Daoy (cell line): ENCODE results near the gene GPATCH3. TPM values are rescaled to one million over a fixed set of nuclear protein-coding genes. Genes with fewer than 3 reads are reported as not detected.
"Not testable (repeated sequence)": the region's sequence is repeated elsewhere in the genome, so short reads cannot be mapped to it uniquely, and the experiment has no call there.

Experiments used
- DNase-seq: peaks from one replicate; pipeline ENCODE4 v3.0.0-alpha.2; 2015; ENCODE audit warnings: low read depth
- total RNA-seq: library from RNA; depleted of rRNA; stranded (reverse); fragments of >200 nt; shearing (Covaris generic); gene quantifications from 2 replicates; pipeline ENCODE4 v1.2.3, GENCODE V29; 2014; rRNA removed

GPATCH3 gene
- total RNA-seq = 9.2 and 9.9 TPM in 2 replicates

DNA sequence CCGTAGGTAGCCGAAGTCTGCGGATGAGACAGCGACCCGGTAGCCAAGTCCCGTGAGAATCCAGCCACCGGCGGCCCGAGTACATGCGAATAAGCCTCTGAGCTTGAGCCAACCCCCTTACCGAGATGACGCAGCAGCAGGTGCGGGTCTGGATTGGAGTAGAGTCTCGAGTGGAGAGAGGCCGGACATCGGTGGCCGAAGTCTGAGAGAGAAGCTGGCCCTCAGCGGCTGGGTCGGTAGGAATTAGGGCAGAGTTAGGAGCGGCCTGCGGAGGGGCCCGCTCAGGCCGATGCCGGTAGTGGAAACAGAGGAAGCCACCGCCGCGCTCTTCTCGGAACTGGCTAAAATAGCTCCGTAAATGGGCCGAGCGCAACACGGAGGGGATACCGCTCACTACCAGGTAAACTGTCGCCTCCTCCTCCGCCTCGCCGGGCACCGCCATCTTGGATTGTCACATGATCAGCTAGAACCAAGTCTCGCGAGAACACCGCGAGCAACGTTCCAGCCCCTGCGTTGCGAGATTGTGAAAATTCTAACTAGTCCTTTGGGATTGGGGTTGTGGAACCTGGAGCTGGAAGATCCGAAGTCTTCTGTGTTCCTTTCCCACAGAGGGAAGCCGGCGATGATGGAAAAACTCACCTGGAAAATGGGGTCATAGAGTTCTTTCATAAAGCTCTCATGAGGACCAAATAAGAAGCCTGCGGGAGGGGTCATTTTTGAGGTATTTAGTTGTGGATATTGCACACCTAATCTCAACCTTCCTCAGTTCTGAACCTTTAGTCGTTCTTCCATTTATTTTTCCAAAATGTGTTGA lies at the start of gene GPATCH3:
GPATCH3 (minus strand) TSS at position 467 of the 814 bp plus-strand sequence; CDS start at position 442, 25 bp downstream.
- DNase-seq = peak; percentile 95

DNA sequence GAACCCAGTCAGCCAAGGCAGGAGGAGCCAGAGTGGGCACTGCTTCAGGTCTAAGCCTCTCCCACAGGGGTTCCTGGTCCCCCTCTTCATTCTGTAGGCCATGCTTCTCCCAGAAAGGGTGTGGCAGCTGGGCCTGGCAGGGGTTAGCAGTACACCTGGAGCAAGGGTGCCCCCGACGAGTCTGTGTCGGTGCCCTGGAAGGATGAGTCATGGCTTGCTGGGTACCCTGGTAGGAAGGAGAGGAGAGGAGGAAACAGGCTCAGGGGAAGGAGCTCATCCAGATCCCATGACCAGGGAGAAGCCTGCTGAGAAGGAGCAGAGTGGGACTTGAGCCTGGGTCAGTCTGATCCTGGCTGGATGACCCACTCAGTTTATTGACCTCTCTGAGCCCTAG lies 49.7 kb upstream of the GPATCH3 start:
- DNase-seq = no peak

GRCh38 chr1:26949266-26949925 lies 49.1 kb upstream of the GPATCH3 start:
- DNase-seq = no peak

DNA sequence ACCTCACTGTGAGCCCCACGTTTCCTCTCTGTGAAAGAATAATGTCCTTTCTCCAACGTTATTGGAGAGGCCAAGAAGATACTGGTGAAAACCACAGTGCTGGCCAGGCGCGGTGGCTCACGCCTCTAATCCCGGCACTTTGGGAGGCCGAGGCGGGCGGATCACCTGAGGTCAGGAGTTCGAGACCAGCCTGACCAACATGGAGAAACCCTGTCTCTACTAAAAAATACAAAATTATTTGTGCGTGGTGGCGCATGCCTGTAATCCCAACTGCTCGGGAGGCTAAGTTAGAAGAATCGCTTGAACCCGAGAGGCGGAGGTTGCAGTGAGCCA lies 48.4 kb upstream of the GPATCH3 start:
- not testable (repeated sequence) for DNase-seq

DNA sequence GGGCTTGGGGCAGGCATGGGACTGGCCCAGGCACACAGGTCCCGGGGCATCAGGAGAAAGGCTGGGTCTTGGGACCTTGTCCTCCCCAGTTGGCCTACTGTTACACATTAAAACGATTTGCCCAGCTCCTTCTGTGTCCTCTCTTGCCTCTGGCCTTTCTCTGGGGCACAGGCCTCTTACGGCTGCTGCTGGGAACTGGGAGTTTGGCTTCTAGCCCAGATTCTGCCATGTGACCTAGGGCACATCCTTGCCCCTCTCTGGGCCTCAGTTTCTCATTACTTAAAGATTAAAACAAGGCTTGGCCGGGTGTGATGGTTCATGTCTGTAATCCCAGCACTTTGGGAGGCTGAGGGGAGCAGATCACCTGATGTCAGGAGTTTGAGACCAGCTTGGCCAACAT lies 46.0 kb upstream of the GPATCH3 start:
- no peak for DNase-seq

GRCh38 chr1:26945728-26946127 lies 45.5 kb upstream of the GPATCH3 start:
- DNase-seq = no peak

DNA sequence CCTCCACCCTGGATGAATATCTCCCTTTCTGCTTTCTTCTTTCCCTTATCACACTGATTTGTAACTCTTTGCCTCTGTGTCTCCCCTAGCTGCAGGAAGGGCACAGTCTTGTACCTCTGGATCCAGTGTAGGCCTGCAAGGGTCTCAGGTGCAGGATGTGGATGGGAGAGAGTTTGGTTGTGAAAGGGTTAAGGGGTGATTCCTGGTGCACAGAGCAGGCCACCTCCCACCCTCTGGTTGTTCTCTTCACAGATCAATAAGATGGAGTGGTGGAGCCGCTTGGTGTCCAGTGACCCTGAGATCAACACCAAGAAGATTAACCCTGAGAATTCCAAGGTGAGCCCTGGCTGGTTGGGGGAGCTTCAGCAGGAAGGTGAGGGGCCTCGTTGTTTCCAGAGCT lies 44.9 kb upstream of the GPATCH3 start:
- DNase-seq = no peak

GRCh38 chr1:26942656-26943055 lies 42.4 kb upstream of the GPATCH3 start:
- DNase-seq = no peak

DNA sequence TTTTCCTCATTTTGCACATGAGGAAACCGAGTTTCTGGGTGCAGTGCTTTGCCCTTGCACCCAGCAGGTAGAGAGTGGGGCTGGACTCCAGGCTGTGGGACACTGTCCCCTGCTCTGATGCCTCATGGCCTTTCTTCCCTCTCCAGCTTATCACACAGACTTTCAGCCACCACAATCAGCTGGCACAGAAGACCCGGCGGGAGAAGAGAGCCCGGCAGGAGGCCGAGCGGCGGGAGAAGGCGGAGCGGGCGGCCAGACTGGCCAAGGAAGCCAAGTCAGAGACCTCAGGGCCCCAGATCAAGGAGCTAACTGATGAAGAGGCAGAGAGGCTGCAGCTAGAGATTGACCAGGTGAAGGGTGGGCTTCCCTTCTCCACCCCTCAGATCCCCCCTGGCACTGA lies 41.0 kb upstream of the GPATCH3 start:
- no peak for DNase-seq

- DNase-seq = no peak
These were observed 38.4 kb upstream of the GPATCH3 start for GRCh38 chr1:26938659-26939025.

DNA sequence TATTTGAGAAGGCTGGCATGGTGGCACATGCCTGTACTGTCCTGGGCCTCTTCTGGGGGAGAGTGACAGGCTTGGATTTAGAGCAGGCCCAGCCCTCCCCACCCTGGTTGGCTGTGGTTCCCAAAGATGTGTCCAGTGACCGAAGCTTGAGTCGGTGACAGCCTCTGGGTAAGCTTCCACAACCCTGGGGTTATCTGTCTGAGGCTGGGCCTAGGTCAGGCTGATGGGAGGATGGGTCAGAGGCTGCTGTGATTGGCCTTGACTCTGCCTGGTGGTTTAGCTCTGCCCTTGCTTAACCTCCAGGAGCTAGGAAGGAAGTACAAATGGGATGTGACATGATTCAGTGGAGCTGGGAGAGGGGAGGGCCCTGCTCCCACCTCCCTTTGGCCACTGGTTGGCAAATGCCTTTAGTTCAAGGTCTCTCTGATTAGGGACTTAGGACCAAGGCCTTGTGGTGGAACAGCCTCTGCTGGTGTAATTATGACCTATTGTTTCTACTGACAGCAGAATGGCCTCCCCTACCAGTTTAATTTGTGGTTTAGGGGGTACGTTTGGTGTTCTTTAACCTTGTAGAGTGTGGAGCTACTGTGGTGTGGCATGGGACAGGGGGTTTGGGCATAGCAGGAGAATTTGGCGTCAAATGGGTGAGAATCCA lies 37.9 kb upstream of the GPATCH3 start:
- no peak for DNase-seq

- DNase-seq = no peak
These were observed 36.6 kb upstream of the GPATCH3 start for GRCh38 chr1:26936823-26937222.

GRCh38 chr1:26932531-26932930 lies 32.3 kb upstream of the GPATCH3 start:
- no peak for DNase-seq

GRCh38 chr1:26923711-26924110 lies 23.4 kb upstream of the GPATCH3 start:
- peak; percentile 66 for DNase-seq

- DNase-seq = no peak
These were observed 22.6 kb upstream of the GPATCH3 start for GRCh38 chr1:26922901-26923300.

DNA sequence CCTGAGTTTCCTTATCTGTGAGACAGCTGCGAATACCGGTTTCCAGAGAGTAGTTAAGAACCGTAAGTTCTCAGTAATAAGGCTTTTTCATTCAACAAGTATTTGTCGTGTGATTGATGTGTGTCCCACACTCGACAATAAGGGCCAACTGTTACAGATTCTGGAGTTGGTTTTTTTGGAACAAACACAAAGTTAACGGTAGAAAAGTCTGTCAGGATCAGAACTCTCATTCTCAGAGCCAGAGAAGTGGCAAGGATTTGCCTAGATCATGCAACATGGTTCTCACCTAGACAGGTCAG lies 22.1 kb upstream of the GPATCH3 start:
- DNase-seq = no peak

GRCh38 chr1:26921540-26922430 lies 21.5 kb upstream of the GPATCH3 start, which contains the start of gene NUDC:
TSS of gene NUDC (plus strand) at chr1:26921743. CDS start at chr1:26921849, 106 bp downstream.
- DNase-seq = peak; percentile 99

- no peak for DNase-seq
These were observed 20.9 kb upstream of the GPATCH3 start for GRCh38 chr1:26921126-26921539.

DNA sequence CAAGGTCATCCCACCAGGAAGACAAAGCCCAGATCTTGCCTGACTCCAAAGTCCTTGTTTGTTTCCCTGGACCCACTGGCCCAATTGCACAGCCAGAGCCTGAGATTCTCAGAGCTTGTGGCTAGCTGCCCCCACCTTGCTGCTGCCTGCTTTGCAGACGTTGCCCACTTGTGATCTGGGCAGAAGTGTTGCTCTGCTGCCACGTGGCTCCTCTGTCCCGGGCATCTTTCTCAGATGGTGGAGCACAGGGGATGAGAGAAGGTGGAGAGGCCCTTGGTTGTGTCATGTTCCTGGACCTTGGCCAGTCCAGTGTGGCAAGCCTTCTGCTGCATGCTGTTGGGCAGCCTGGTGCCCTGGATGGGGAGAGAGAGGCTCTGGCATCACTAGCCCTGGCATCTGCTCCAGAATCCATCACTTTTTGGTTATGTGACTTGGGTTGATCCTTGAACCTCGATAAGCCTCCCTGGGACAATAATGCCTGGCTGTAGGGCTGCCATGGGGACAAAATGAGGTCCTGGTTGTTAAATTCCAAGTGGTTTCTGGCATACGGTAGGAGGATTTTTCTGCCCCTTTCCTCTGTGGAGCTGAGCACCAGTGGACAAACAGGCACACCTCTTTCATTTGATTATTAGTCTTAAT lies 15.1 kb upstream of the GPATCH3 start:
- no peak for DNase-seq

DNA sequence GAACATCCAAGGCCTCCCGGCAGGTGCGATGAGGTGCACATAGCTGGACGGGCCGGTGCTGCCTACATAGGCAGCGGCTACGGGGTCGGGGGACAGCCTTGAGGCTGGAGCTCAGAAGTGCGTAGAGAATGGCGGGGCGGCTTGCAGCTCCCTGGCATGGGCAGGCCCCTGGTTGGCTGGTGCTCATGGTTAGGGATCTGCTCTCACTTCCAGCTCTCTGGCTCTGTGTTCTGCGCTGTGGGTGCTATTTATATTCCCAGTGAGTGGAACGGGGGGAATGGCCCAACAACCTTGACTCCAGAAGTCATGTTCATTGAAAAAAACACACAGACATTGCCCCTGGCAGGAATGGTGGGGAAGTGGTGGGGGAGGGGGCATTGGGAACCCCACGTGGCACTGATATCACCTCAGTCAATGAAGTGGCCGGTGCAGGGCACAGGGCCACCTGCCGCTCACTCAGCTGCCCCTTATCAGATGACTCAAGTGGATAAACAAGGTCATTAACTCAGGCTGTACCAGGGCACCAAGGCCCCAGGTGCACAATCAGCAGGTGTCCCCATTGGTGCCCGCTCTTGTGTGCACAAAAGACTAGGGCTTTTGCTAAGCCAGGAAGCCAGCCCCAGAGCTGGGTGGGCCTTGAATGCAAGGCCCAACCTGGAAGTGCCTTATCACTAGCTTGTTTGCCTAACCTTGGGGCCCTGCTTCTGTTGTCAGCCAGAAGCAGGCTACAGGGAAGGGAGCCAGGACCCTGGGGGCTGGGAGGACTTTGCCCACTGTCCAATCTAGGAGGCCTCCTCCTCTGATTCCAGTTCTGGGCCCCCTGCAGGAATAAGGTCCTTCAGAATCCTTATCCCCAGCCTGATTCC lies 13.7 kb upstream of the GPATCH3 start, which contains the start of gene NR0B2:
NR0B2 (minus strand) TSS at position 222 of the 866 bp plus-strand sequence; CDS start at position 187, 35 bp downstream.
- DNase-seq = no peak
